HepG2 (cell line): ENCODE results near the gene TMEM221. TPM values are rescaled to one million over a fixed set of nuclear protein-coding genes. Genes with fewer than 3 reads are reported as not detected.
A peak's percentile ranks its signal among the peaks of the same experiment; 100 is the strongest.

Experiments
- ATAC-seq: fragments of 200-7000 bp; cut with Tn5 transposase; 3 replicates; pipeline ENCODE4 v1.9.1; 2020; ENCODE audit warnings: mild to moderate bottlenecking, moderate library complexity
- BruUV-seq: library from RNA; stranded (reverse); fragments of 400-500 nt; replicated peaks from 2 replicates; lab custom pipeline; 2021; lab: Mats Ljungman, UMichigan
- CTCF ChIA-PET: fragments of 300-600 bp; formaldehyde crosslinking; extraction: SDS; loops from one replicate; lab custom pipeline; 2021; ENCODE audit warnings: low total read pairs, inconsistent platforms, low intra/inter-chr PET ratio; lab: Yijun Ruan, JAX
- POLR2A ChIA-PET: fragments of 350-600 bp; sonication (Branson Sonifier 250); formaldehyde crosslinking; loops from one replicate; lab custom pipeline; 2020; ENCODE audit warnings: antibody characterized with exemption, inconsistent platforms; lab: Yijun Ruan, JAX
- DNase-seq: peaks from one replicate; pipeline ENCODE4 v3.0.0-alpha.2; 2015; ENCODE audit warnings: low spot score
- FAIRE-seq: peaks from 3 replicates; lab custom pipeline; 2011; peaks lifted over from hg19 to GRCh38; lab: Jason Lieb, UNC
- H2AFZ ChIP-seq: one replicate; pipeline ENCODE4 v1.6.1; 2011; ENCODE audit warnings: low read length, inconsistent platforms
- H3K27ac ChIP-seq: fragments of 300-600 bp; 3 replicates; pipeline ENCODE4 v1.8.0; 2011; ENCODE audit warnings: mixed run types, mild to moderate bottlenecking, mixed read lengths, low read length, inconsistent platforms; ENCODE audit not compliant: insufficient read depth; ENCODE audit errors: extremely low read length
- H3K27me3 ChIP-seq, 2 experiments: fragments of 200-600 bp in 1 of 2; 2 replicates in 1 of 2; 3 replicates in 1 of 2; pipeline versions ENCODE4 v1.6.0 to v1.8.0; 2011; ENCODE audit warnings: low read length in 2 of 2, mild to moderate bottlenecking in 2 of 2, moderate library complexity in 2 of 2, inconsistent platforms in 1 of 2; ENCODE audit not compliant: insufficient read depth in 2 of 2, control insufficient read depth in 1 of 2
- H3K36me3 ChIP-seq, 2 experiments: fragments of 200-600 bp in 1 of 2; replicated peaks in 1 of 2; 2 replicates in 1 of 2; 3 replicates in 1 of 2; pipeline versions ENCODE4 v1.5.1 to v1.8.0; 2011; ENCODE audit warnings: low read length in 2 of 2, inconsistent platforms in 1 of 2; ENCODE audit not compliant: insufficient read depth in 2 of 2, control insufficient read depth in 1 of 2
- H3K4me1 ChIP-seq: 2 replicates; pipeline ENCODE4 v1.5.1; 2012; ENCODE audit warnings: low read length, inconsistent platforms; ENCODE audit not compliant: insufficient read depth
- H3K4me2 ChIP-seq: 2 replicates; pipeline ENCODE4 v1.6.0; 2011; ENCODE audit warnings: low read depth, low read length, inconsistent platforms
- H3K4me3 ChIP-seq, 3 experiments: fragments of 200-600 bp in 1 of 3; sonication (generic), shearing (Covaris generic) in 1 of 3; replicated peaks in 1 of 3; 2 replicates each; pipeline ENCODE4 v1.5.1; 2011 to 2016; ENCODE audit warnings: low read length in 3 of 3, inconsistent platforms in 2 of 3, low read depth in 2 of 3, mild to moderate bottlenecking in 2 of 3, control low read depth in 1 of 3, mixed read lengths in 1 of 3; ENCODE audit not compliant: insufficient read depth in 1 of 3
- H3K79me2 ChIP-seq: one replicate; pipeline ENCODE4 v1.6.1; 2011; ENCODE audit warnings: low read length, inconsistent platforms; ENCODE audit not compliant: insufficient read depth
- H3K9ac ChIP-seq: 2 replicates; pipeline ENCODE4 v1.6.0; 2011; ENCODE audit warnings: mild to moderate bottlenecking, low read depth, low read length, inconsistent platforms; ENCODE audit not compliant: insufficient read depth
- H3K9me3 ChIP-seq: 2 replicates; pipeline ENCODE4 v1.5.1; 2012; ENCODE audit warnings: mild to moderate bottlenecking, low read length
- H4K20me1 ChIP-seq: 2 replicates; pipeline ENCODE4 v1.6.0; 2011; ENCODE audit warnings: inconsistent platforms, mild to moderate bottlenecking, low read length, moderate library complexity; ENCODE audit not compliant: insufficient read depth
- ARID4A ChIP-seq: sonication (generic); formaldehyde crosslinking; IDR thresholded peaks from 2 replicates; pipeline ENCODE4 v1.5.0; 2020; ENCODE audit warnings: mild to moderate bottlenecking, missing genetic modification reagents, borderline replicate concordance
- ARNT ChIP-seq: fragments of 450-650 bp; IDR thresholded peaks from 2 replicates; pipeline ENCODE4 v1.6.1; 2017
- EZH2 ChIP-seq: conservative IDR thresholded peaks from 2 replicates; pipeline ENCODE4 v1.6.1; 2012; ENCODE audit warnings: mild to moderate bottlenecking, low read depth, low read length, moderate library complexity
- HIC2 ChIP-seq: sonication (generic); formaldehyde crosslinking; IDR thresholded peaks from 2 replicates; pipeline ENCODE4 v1.9.0; 2022; ENCODE audit warnings: low read depth, missing genetic modification reagents
- NR2C2 ChIP-seq: sonication (generic); formaldehyde crosslinking; IDR thresholded peaks from 2 replicates; pipeline ENCODE4 v1.4.0; 2020; ENCODE audit warnings: missing genetic modification reagents, mild to moderate bottlenecking, moderate library complexity, borderline replicate concordance
- PATZ1 ChIP-seq: sonication (generic); formaldehyde crosslinking; IDR thresholded peaks from 2 replicates; pipeline ENCODE4 v1.4.0; 2020; ENCODE audit warnings: missing genetic modification reagents
- SP1 ChIP-seq, 2 experiments: fragments of 450-650 bp in 1 of 2; sonication (generic) in 1 of 2; formaldehyde crosslinking in 1 of 2; IDR thresholded peaks; 2 replicates each; pipeline versions ENCODE4 v1.4.0 to v1.6.1; 2016 to 2020; ENCODE audit warnings: missing genetic modification reagents in 1 of 2
- THRA ChIP-seq: sonication (generic); formaldehyde crosslinking; IDR thresholded peaks from 2 replicates; pipeline ENCODE4 v1.4.0; 2020; ENCODE audit warnings: missing genetic modification reagents, borderline replicate concordance
- XBP1 ChIP-seq: sonication (generic); formaldehyde crosslinking; IDR thresholded peaks from 2 replicates; pipeline ENCODE4 v1.5.0; 2020; ENCODE audit warnings: missing genetic modification reagents
- YY1 ChIP-seq: IDR thresholded peaks from 2 replicates; pipeline ENCODE4 v1.6.1; 2011; ENCODE audit warnings: low read length, low read depth, moderate library complexity, mild to moderate bottlenecking; ENCODE audit not compliant: insufficient read depth, insufficient replicate concordance
- ZIK1 ChIP-seq: sonication (generic); formaldehyde crosslinking; IDR thresholded peaks from 2 replicates; pipeline ENCODE4 v1.5.0; 2020; ENCODE audit warnings: mild to moderate bottlenecking, low read depth, missing genetic modification reagents, borderline replicate concordance
- ZNF468 ChIP-seq: sonication (generic); formaldehyde crosslinking; IDR thresholded peaks from 2 replicates; pipeline ENCODE4 v1.8.0; 2022; ENCODE audit warnings: mild to moderate bottlenecking, moderate library complexity, missing genetic modification reagents
- ZNF761 ChIP-seq: sonication (generic); formaldehyde crosslinking; conservative IDR thresholded peaks from 2 replicates; pipeline ENCODE4 v1.4.0; 2020; ENCODE audit warnings: mild to moderate bottlenecking, missing genetic modification reagents
- WGBS: methylation state at CpG from one replicate; pipeline ENCODE4 v1.1.6; 2017; ENCODE audit warnings: low lambda C conversion rate; 5-methylcytosine and 5-hydroxymethylcytosine counted together
- in situ Hi-C: cut with HindIII; loops from 2 replicates; pipeline ENCODE4 v1.10.0; 2017; ENCODE audit warnings: low pct_unique_long_range_greater_than_20kb; ENCODE audit not compliant: extremely low pct_ligation_motif_present
- intact Hi-C: fragments of 100-400 bp; cut with micrococcal nuclease; formaldehyde crosslinking; loops from one replicate; pipeline ENCODE4 v1.10.0; 2022; ENCODE audit not compliant: unreplicated experiment
- polyA plus RNA-seq, 8 experiments: library from polyadenylated mRNA; depleted of rRNA in 3 of 8; stranded (reverse) in 7 of 8; unstranded in 1 of 8; fragments of >200 nt; fragmentation: Illumina TruSeq in 4 of 8; extraction: Trizol in 4 of 8; gene quantifications; 2 replicates each; pipeline versions ENCODE4 v1.2.1 to v1.2.3, GENCODE V29; 2011 to 2016; ENCODE audit warnings: low read depth in 4 of 8, missing spikeins in 1 of 8, mixed read lengths in 1 of 8; ENCODE audit not compliant: insufficient read depth in 1 of 8
- total RNA-seq, 5 experiments: library from RNA; depleted of rRNA; stranded (reverse); fragments of >200 nt; fragmentation: Illumina TruSeq; extraction: Trizol; gene quantifications; 2 replicates each; pipeline ENCODE4 v1.2.3, GENCODE V29; 2016; ENCODE audit warnings: low read depth in 1 of 5

TMEM221 gene
- total and polyA plus RNA-seq, 2 of the 13 experiments (the other 11 are each of a cell fraction or from before 2014, with no cell fraction given): 0.33 to 0.77 TPM

- H3K4me3 ChIP-seq: no peak overlapping the region
- intact Hi-C loops: no loop called here
- no peak overlapping the region for H3K9ac ChIP-seq
- BruUV-seq: no TSS peak
- no peak overlapping the region for H3K27ac ChIP-seq
- WGBS: 52% methylated on average over 11 of the region's 14 CpGs
- H3K4me2 ChIP-seq: peak overlapping the region; percentile 29; the same call in 1 of the 2 replicates
- in situ Hi-C loops: no loop called here
- POLR2A ChIA-PET: interaction anchor here (1.0 to 1.2 kb wide), 2 partner anchors 11 to 15 kb away, joined by 4 to 6 read pairs; partner anchors contain the start of gene PGLS
- DNase-seq: peak; percentile 81
- no peaks in the 10 kb centered on the region for H3K79me2 ChIP-seq
- peak; percentile 85 for ATAC-seq
- no peaks in the 10 kb centered on the region for H4K20me1 ChIP-seq
- H2AFZ ChIP-seq: no peak overlapping the region
- CTCF ChIA-PET: interaction anchor here (0.7 to 2.2 kb wide), 7 partner anchors 12 to 359 kb away, joined by 3 to 10 read pairs (median 5); partner anchors contain the start of gene PGLS
- H3K4me1 ChIP-seq: peaks cover 40% of the 10 kb centered on the region
- no peaks in the 10 kb centered on the region for H3K9me3 ChIP-seq
- FAIRE-seq: peak; percentile 12
- H3K27me3 ChIP-seq: no peaks in the 10 kb centered on the region
- H3K36me3 ChIP-seq: no peaks in the 10 kb centered on the region
- TF ChIP-seq ZNF761: 0 out of 2 replicates have a peak, but pooled peaks have one; percentile 24
- TF ChIP-seq YY1: peak; percentile 58
- no peak; the same call in 1 of the 2 replicates for TF ChIP-seq HIC2 (CRISPR knock-in tag)
- no peak for TF ChIP-seq ARNT
- TF ChIP-seq PATZ1 (CRISPR knock-in tag): peak; percentile 64
- peak; percentile 40; the same call in 1 of the 2 replicates for TF ChIP-seq THRA (CRISPR knock-in tag)
- TF ChIP-seq ZIK1 (CRISPR knock-in tag): no peak
- TF ChIP-seq NR2C2 (CRISPR knock-in tag): peak; percentile 46
- TF ChIP-seq EZH2: no peak
- no peak for TF ChIP-seq ZNF468
- TF ChIP-seq SP1 (IDR thresholded peaks at IDR 0.05): no peak
- peak; percentile 21; the same call in 1 of the 2 replicates for TF ChIP-seq SP1 (CRISPR knock-in tag; IDR thresholded peaks at IDR 0.05)
- peak; percentile 27; the same call in 1 of the 2 replicates for TF ChIP-seq ARID4A (CRISPR knock-in tag)
- no peak for TF ChIP-seq XBP1 (CRISPR knock-in tag)
These were observed 48.0 kb upstream of the TMEM221 start for GRCh38 chr19:17496337-17496997.
